Sigmoid colon (tissue), 4 donors: Measurements from ENCODE around the gene SLC17A8.

Experiments used
- EP300 ChIP-seq, 4 donors: sonication (generic); formaldehyde crosslinking; IDR thresholded peaks; one replicate each; pipeline ENCODE4 v1.6.1; 2017; ENCODE audit warnings: antibody characterized with exemption in 4 of 4
- POLR2A ChIP-seq, 2 donors: fragments of 450-650 bp; IDR thresholded peaks; one replicate each; pipeline ENCODE4 v1.6.1; 2016; ENCODE audit warnings: antibody characterized with exemption in 2 of 2, mild to moderate bottlenecking in 2 of 2, moderate library complexity in 2 of 2
- POLR2AphosphoS5 ChIP-seq, 4 donors: sonication (generic); formaldehyde crosslinking; IDR thresholded peaks; one replicate each; pipeline ENCODE4 v1.6.1; 2017; ENCODE audit warnings: antibody characterized with exemption in 4 of 4
- TF ChIP-seq, protein P1 (sequence below), 4 experiments: fragments of 450-650 bp in 3 of 4; fragments of 200-600 bp in 1 of 4; IDR thresholded peaks; one replicate each; pipeline ENCODE4 v1.5.1; 2016 to 2019; ENCODE audit warnings: antibody characterized with exemption in 4 of 4, mild to moderate bottlenecking in 3 of 4, moderate library complexity in 2 of 4

DNA sequence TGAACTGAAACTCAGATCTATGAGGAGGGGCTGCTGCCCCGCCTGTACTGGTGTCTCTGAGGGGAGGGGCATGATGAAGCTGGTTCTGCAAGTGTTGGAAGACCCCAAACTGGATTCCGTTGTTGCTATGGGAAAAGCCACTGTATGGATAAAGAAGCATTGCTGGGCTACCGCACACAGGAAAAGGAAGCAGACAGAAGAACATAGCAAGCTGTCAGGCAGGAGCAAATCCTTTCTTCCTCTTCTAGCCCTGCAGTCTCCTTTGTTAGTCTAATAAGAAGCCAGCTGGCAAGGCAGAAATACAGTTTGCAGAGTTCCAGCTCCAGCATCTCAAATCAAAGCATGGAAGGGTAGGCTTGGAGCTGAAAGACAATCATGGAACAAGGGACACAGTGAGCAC is 90.5 kb downstream of the SLC17A8 start:
- TF ChIP-seq, protein P1, sequence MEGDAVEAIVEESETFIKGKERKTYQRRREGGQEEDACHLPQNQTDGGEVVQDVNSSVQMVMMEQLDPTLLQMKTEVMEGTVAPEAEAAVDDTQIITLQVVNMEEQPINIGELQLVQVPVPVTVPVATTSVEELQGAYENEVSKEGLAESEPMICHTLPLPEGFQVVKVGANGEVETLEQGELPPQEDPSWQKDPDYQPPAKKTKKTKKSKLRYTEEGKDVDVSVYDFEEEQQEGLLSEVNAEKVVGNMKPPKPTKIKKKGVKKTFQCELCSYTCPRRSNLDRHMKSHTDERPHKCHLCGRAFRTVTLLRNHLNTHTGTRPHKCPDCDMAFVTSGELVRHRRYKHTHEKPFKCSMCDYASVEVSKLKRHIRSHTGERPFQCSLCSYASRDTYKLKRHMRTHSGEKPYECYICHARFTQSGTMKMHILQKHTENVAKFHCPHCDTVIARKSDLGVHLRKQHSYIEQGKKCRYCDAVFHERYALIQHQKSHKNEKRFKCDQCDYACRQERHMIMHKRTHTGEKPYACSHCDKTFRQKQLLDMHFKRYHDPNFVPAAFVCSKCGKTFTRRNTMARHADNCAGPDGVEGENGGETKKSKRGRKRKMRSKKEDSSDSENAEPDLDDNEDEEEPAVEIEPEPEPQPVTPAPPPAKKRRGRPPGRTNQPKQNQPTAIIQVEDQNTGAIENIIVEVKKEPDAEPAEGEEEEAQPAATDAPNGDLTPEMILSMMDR (IDR thresholded peaks at IDR 0.05) = no peak
- TF ChIP-seq POLR2AphosphoS5 (IDR thresholded peaks at IDR 0.05) = no peak
- no peak for TF ChIP-seq POLR2A (IDR thresholded peaks at IDR 0.05)
- no peak for TF ChIP-seq EP300 (IDR thresholded peaks at IDR 0.05)
